MM.1S (cell line): ENCODE measurements around the gene CPEB3.

ENCODE experiments used
- CTCF ChIP-seq: fragments of 300-600 bp; sonication (generic); IDR thresholded peaks from 2 replicates; pipeline ENCODE4 v1.5.1; 2016; ENCODE audit warnings: antibody characterized with exemption, low read length, mixed read lengths
- EZH2 ChIP-seq: fragments of 300-600 bp; sonication (generic); optimal IDR thresholded peaks from 2 replicates; pipeline ENCODE3; 2017; ENCODE audit warnings: low read depth, mild to moderate bottlenecking, antibody characterized with exemption, low read length, mixed read lengths

GRCh38 chr10:92119340-92119739, 171.5 kb downstream of the CPEB3 start:
- no peak for TF ChIP-seq EZH2
- no peak for TF ChIP-seq CTCF
